WERI-Rb-1 (cell line): ENCODE measurements around the gene PIP4K2C.
"Not testable (repeated sequence)": the region's sequence is repeated elsewhere in the genome, so short reads cannot be mapped to it uniquely, and the experiment has no call there.

Source experiments
- DNase-seq: peaks from one replicate; pipeline ENCODE4 v3.0.0-alpha.2; 2020
- H3K27ac ChIP-seq: fragments of 250-450 bp; sonication (Bioruptor Pico); 2 replicates; pipeline ENCODE4 v1.5.1; 2020; ENCODE audit warnings: mild to moderate bottlenecking, moderate library complexity
- H3K27me3 ChIP-seq: fragments of 250-450 bp; sonication (Bioruptor Pico); 2 replicates; pipeline ENCODE4 v1.5.1; 2021; ENCODE audit warnings: mild to moderate bottlenecking, low read depth, moderate library complexity; ENCODE audit not compliant: insufficient read depth, severe bottlenecking
- H3K36me3 ChIP-seq: fragments of 250-450 bp; sonication (Bioruptor Pico); 2 replicates; pipeline ENCODE4 v1.5.1; 2020; ENCODE audit warnings: mild to moderate bottlenecking, moderate library complexity
- H3K4me3 ChIP-seq: 2 replicates; pipeline ENCODE4 v1.5.1; 2011; ENCODE audit warnings: low read depth, mild to moderate bottlenecking, control low read depth, low read length
- H3K9me3 ChIP-seq: fragments of 250-450 bp; sonication (Bioruptor Pico); 2 replicates; pipeline ENCODE4 v1.5.1; 2021; ENCODE audit warnings: mild to moderate bottlenecking, moderate library complexity; ENCODE audit not compliant: severe bottlenecking
- CTCF ChIP-seq: IDR thresholded peaks from 2 replicates; pipeline ENCODE4 v1.5.1; 2011; ENCODE audit warnings: low read depth, mild to moderate bottlenecking, control low read depth, inconsistent platforms, low read length

PIP4K2C gene

GRCh38 chr12:57564178-57564740, 26.7 kb upstream of the PIP4K2C start:
- Histone ChIP-seq H3K27me3 (no peaks in the 10 kb centered on the region), H3K9me3 (no peaks in the 10 kb centered on the region), H3K36me3 (peaks cover 29% of the 10 kb centered on the region), H3K27ac (no peak overlapping the region), H3K4me3 (no peak overlapping the region)
- no peak for DNase-seq
- TF ChIP-seq CTCF = no peak

- no peak for DNase-seq
- no peaks in the 10 kb centered on the region for H3K9me3 ChIP-seq
- TF ChIP-seq CTCF = no peak
- peaks cover 53% of the 10 kb centered on the region for H3K36me3 ChIP-seq
- no peak overlapping the region for H3K4me3 ChIP-seq
- no peaks in the 10 kb centered on the region for H3K27me3 ChIP-seq
- H3K27ac ChIP-seq = no peak overlapping the region
Measured at GRCh38 chr12:57568838-57569237, 22.2 kb upstream of the PIP4K2C start.

DNA sequence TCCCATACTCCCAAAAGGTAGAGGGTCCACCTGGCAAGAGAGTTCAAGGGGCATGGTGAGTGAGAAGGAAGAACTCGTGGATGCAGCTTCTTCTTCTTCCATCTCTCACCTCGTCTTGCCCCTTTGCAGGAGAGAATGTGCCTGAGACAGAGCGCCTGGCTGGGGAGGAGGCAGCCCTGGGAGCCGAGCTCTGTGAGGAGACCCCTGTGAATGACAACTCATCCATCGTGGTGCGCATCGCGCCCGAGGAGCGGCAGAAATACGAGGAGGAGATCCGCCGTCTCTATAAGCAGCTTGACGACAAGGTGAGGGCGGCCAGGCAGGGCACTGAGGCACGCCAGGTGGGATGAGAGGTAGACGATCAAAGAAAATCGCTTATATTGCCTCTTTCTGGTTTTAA, 21.1 kb upstream of the PIP4K2C start:
- DNase-seq = no peak
- H3K27me3 ChIP-seq = no peaks in the 10 kb centered on the region
- no peak overlapping the region for H3K4me3 ChIP-seq
- no peaks in the 10 kb centered on the region for H3K9me3 ChIP-seq
- H3K36me3 ChIP-seq = peaks cover 48% of the 10 kb centered on the region
- no peak overlapping the region for H3K27ac ChIP-seq
- no peak for TF ChIP-seq CTCF

DNA sequence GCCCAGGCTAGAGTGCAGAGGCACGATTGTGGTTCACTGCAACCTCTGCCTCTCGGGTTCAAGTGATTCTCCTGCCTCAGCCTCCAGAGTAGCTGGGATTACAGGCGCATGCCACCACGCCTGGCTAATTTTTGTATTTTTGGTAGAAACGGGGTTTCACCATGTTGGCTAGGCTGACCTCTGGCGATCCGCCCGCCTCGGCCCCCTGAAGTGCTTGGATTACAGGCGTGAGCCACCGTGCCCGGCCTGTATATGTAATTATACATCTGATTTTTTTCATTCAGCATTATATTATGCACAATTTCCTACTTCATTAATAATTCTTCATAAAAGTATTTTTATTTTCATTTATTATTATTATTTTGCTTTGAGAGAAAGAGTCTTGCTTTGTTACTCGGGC, 20.6 kb upstream of the PIP4K2C start:
- H3K4me3 ChIP-seq, H3K27ac ChIP-seq, H3K9me3 ChIP-seq, H3K27me3 ChIP-seq, DNase-seq: not testable (repeated sequence)
- peaks cover 51% of the 10 kb centered on the region for H3K36me3 ChIP-seq

DNA sequence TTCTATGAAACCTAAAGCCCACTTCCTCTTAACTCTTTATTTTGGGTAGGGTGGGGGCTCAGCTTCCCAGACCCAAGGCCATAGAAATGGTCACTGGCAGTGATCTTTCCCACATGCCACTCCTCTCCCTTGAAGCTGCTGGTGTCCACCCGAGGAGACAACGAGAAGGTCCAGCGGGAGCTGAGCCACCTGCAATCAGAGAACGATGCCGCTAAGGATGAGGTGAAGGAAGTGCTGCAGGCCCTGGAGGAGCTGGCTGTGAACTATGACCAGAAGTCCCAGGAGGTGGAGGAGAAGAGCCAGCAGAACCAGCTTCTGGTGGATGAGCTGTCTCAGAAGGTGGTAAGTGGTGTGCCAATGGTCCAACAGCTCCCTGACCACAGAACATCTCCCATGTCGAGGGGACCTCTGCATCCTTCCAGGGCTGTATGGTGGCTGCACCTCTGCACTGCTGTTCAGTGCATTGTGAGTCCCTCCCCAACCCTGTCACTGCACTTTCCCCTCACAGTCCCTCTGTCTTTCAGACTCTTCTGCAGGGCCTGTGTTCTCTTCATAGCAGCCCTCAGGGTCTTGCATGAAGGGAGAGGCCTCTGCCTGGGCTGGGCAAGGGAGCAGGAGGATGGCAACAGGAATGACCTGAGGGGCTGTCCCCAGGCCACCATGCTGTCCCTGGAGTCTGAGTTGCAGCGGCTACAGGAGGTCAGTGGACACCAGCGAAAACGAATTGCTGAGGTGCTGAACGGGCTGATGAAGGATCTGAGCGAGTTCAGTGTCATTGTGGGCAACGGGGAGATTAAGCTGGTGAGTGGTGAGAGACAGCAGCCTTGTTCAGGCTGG, 18.8 kb upstream of the PIP4K2C start:
- H3K4me3 ChIP-seq = no peak overlapping the region
- no peaks in the 10 kb centered on the region for H3K27me3 ChIP-seq
- H3K36me3 ChIP-seq = peaks cover 66% of the 10 kb centered on the region
- H3K27ac ChIP-seq = no peak overlapping the region
- H3K9me3 ChIP-seq = no peaks in the 10 kb centered on the region
- DNase-seq = no peak
- TF ChIP-seq CTCF = no peak

- DNase-seq = no peak
- Histone ChIP-seq H3K9me3 (no peaks in the 10 kb centered on the region), H3K36me3 (peaks cover 65% of the 10 kb centered on the region), H3K4me3 (no peak overlapping the region), H3K27ac (no peak overlapping the region), H3K27me3 (no peaks in the 10 kb centered on the region)
- TF ChIP-seq CTCF = no peak
Measured at GRCh38 chr12:57574795-57575194, 16.2 kb upstream of the PIP4K2C start.
